Embryonic facial prominence (tissue), 1 donor: ENCODE data around the gene URGCP.
A peak's percentile ranks its signal among the peaks of the same experiment; 100 is the strongest.
"Not testable (repeated sequence)": the region's sequence is repeated elsewhere in the genome, so short reads cannot be mapped to it uniquely, and the experiment has no call there.

Source experiments
- DNase-seq: peaks from one replicate; pipeline ENCODE4 v3.0.0-alpha.2; 2016; ENCODE audit errors: extremely low spot score

Gene URGCP

DNA sequence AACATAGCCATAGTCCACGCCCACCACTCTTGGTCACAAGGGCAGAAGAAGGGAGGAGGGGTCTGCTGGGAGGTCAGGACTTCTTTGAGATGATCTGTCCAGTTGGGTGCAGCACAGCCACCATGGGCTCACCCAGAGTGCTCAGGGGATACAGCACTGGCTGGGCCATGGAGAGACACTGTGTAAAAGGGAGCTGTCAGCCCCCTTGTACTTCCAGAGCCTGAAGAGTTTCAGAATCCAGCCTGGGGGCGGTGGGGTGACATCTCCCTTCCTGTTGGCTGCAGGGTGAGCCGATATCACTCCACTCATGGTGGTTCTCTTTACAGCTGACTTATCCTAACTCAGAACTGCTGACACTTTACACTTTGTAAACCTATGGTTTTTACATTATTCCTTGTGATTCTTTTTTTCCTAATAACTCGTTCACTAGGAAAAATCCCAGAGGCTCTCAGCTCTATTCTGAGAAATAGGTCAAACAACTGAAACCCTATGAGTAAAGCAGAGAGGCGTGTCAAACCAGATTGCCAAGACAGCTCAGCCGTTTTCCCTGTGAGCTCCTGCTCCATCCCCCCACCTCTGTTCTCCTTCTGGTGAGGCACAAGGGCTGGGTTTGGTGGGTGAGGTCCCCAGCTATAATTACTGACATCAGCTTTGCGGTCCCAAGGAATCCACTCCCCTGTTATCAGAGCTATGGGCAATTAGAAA is 33.8 kb downstream of the URGCP start:
- DNase-seq = no peak

GRCh38 chr7:43871064-43871463 is 35.3 kb downstream of the URGCP start:
- DNase-seq = no peak

GRCh38 chr7:43870316-43870715 is 36.1 kb downstream of the URGCP start:
- no peak for DNase-seq

DNA sequence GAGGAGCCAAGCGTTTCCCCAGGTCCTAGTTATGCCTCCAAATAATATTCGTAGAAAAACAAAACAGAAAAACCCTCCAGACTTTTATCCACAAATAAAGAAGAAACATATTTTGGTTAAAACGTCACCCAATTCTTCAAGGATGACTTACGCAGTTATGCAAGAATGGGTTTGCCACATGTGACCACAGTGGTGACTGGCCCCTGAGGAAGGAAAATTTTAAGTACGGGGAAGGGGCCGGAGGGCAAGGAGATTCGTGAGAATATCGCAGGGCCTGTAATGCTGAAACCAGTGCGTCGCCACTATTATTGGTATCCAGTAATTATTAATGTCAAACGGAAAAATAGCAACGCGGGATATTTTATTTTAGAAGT is 36.5 kb downstream of the URGCP start:
- DNase-seq = peak; percentile 39

- DNase-seq = peak; percentile 94
Measured at GRCh38 chr7:43869006-43869866, 37.2 kb downstream of the URGCP start, which contains the start of gene MRPS24. MRPS24 (minus strand) TSS chr7:43869517; CDS start chr7:43869495, 22 bp downstream.

GRCh38 chr7:43868681-43869005 is 37.8 kb downstream of the URGCP start:
- DNase-seq = no peak

DNA sequence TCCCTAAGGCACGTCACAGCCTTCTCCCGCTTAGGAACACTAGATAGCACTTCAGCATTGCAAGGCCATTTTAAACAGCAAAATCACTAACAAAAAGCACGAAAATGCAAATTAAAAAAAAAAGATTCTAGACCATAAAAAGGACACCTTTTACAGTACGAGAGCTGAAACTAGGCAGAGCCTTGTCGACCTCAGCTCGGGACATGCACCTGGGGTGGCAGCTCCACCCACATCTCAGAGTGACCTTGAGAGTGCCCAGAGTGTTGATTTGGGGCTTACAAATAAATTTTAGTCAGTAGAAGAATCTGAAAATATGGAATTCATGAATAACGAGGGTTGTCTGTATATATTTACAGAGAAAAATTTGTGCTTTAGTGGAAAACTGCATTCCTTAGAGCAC is 38.2 kb downstream of the URGCP start:
- DNase-seq = no peak

GRCh38 chr7:43865277-43865676 is 41.1 kb downstream of the URGCP start:
- DNase-seq = no peak

DNA sequence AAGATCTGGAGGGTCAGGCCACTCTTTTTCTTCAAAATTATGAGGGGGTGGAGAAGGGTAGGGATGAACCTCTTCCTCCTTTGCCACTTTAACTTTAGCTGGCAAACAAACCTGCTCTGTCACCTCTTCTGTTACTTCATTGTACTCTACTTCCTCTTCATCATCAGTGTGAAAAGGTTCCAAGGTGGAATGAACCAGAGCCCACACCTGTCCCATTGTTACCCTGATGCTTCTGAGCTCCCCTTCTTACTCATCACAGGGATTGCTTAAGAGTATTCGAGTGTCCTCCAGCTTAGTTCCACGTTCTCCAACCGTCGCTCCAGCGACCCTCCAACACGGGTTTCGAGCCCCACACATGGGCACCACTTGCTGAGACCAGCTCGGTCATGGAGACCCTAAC is 42.3 kb downstream of the URGCP start:
- DNase-seq = no peak

DNA sequence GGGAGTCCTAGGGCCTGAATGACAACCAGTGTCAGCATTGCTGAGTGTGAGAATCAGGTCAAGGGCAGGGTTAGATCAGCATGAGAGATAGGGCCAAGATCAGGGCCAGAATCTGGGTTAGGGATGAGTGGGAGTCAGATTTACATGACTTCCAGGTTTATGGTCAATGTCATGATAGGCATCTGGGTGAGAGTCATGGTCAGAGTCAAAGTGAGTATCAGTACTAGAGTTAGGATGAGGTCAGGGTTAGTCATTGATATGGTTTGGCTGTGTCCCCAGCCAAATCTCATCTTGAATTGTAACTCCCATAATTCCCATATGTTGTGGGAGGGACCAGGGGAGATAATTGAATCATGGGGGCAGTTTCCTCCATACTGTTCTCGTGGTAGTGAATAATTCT is 49.4 kb downstream of the URGCP start:
- DNase-seq = no peak

DNA sequence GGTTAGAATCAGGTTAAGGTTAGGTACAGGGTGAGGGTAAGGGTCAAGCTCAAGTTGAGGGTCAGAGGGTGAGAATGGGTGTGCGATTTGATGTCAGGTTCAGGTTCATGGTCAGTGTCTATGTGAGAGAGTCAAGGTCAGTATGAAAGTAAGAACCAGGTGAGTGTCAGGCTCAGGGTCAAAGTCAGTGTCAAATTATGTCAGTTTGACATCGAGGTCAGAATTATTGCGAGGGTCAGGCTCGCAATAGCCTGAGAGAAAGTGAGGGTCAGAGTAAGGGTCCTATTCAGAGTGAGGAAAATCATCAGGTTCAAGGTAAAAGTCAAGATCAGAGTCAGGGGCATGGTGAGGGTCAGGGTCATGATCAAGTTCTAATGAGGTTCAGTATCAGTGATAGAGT is 50.1 kb downstream of the URGCP start:
- no peak for DNase-seq

DNA sequence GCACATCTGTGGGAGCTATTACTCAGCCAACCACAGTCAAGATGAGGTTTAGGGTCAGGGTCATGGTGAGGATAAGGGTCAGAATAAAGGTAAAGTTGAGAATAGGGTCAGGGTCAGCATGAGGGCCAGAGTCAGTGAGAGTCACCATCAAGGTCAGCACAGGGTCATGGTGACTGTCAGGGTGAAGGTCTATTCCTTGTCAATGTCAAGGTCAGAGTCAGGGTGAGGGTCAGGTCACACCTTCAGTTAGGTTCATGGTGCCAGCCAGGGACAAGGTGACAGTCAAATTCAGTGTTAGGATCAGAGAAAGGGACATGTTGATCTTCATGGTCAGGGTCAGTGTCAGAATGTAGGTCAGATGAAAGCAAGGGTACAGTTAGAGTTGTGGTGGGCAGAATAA is 51.2 kb downstream of the URGCP start:
- DNase-seq = no peak

DNA sequence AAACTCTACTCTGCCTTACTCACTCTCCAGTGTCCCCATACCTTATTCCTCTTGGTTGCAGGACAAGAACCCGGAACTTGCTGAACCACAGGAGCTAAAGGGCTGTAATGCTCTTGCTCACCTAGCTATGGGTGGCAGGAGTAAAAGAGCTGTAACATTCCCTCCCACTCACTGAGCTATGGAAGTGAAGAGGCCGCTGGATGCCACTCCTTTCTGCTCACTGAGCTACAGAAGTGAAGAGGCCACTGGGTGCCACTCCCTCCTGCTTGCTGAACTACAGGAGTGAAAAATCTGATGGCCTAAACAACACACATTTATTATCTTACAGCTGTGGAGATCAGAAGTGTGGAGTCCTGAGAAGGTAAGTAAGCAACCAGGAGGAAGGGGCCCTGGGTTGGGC is 54.6 kb downstream of the URGCP start:
- DNase-seq = no peak

DNA sequence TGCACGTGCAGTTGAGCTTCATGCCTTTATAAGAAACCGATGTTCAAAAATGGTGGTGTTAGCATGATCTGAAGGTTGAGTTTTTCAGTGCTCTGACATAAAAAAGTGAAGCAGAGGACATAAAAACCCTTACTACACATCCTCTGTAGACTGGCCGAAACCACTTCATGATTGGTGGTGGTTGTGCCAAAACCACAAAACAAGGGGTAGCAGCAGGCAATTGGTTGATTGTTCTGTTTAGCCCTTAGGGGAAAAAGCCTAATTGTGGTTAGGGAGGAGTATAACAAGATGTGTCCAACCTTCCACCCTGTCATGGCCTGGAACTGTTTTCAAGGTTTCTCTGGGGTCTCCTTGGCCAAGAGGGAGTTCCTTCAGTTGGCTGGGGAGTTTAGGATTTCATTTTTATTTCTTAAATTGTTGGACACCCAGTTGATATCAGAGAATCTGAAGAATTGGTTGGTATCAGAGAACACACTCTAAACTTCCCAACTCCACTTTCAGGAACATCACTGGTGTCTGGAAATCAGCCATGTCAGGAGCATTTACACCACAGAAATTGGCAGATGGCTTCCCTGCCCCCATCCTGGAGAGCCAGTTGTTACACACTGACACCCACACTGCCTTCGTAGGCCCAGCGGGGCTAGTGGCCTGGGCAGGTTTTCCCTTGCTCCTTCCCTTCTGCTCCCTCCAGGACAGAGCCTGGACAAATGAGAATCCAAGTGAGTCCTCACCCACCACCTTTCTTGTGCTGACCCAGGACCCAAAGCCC is 55.9 kb downstream of the URGCP start:
- no peak for DNase-seq

DNA sequence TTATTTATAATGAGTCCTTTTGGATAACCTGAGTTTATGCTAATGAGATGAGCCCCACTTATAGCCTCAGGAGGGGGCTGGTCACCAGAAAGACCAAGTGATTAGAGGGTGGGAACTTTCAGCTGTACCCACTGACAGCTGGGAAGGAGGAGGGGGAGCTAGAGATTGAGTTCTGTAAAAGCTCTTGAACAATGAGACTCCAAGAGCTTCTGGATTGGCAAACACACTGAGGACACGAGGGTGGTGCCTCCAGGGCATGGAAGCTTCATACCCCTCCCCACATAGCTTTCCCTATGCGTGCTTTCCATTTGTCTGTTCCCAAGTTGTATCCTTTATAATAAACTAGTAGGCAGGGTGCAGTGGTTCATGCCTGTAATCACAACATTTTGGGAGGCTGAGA is 57.3 kb downstream of the URGCP start:
- DNase-seq = no peak

DNA sequence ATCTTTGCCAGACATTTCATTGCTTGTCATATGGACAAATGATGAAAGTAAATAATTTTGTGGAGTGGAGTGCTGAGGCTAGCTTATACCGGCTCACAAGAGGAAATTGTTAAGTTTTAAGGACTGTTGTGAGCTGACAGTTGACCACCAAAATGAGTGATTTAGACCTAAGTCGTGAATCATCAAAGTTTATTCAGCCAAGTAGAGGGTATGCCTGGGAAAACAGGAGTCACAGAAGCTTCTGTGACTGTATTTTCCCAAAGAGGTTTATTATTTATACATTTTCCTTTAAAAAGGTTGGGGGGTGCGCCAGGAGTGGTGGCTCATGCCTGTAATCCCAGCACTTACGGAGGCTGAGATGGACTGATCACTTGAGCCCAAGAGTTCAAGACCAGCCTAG is 58.9 kb downstream of the URGCP start:
- no peak for DNase-seq

- no peak for DNase-seq
Measured at GRCh38 chr7:43844662-43845061, 61.7 kb downstream of the URGCP start.

DNA sequence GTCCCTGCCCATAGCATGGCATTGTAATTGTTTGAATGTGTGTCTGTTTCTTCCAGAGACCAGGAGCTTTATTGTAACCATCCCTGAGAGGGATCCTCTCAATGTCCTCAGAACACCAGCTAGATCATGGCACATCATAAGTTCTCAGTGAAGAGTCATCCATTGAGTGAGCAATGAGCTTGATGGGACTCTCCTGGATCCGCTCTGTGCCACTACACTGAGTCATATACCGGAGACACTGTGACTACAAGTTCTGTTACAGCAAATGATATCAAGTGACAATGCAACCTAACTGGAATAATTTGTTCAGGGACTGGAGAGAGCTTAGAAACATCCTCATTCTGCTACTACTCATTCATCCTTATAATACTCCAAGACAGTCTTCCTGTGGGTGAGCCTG is 62.1 kb downstream of the URGCP start:
- DNase-seq = no peak

GRCh38 chr7:43843296-43843695 is 63.1 kb downstream of the URGCP start:
- no peak for DNase-seq

DNA sequence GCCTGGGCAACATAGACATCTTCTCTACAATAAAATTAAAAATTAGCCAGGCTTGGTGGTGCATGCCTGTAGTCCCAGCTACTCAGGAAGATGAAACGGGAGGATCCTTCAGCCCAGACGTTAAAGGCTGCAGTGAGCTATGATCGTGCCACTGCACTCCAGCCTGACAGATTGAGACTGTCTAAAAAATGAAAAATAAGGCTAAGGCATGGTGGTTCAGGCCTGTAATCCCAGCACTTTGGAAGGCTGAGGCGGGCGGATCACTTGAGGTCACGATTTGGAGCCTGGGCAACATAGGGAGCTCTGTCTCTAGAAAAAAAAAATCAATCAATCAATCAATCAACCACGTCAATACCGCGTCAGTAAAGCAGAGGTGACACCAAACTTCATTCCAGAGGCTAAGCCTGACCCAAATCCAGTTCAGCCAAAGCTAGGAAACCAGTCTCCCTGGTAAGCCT is 68.2 kb downstream of the URGCP start:
- no peak for DNase-seq

DNA sequence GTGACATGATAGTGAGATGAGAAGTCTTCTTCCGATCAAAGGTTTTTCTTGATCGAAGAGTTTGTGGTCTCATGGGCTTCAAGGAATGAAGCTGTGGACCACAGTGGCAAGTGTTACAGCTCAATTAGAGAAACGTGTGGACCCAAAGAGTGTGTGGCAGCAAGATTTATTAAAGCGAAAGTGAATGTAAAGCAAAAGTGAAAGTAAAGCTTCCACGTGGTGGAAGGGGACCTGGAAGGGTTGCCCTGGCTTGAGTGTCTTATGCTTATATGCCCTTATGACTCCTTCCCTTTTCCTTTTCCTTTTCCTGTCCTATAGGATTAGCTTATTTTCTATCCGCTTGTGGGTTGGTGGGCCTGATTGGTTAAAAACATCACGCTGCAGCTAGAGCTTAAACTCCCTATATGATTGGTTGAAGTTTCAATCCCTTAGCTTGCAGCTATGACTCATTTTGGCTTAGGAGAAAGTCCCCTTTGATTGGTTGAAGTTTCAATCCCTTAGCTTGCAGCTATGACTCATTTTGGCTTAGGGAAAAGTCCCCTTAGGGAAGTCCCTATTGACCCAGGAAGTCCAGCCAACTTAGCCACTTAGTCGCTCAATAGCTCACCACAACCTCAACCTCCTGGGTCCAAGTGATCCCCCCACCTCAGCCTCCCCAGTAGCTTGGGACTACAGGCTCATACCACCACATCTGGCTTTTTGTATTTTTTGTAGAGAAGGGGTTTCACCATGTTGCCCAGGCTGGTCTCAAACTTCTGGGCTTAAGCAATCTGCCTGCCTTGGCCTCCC is 71.7 kb downstream of the URGCP start:
- DNase-seq = no peak

DNA sequence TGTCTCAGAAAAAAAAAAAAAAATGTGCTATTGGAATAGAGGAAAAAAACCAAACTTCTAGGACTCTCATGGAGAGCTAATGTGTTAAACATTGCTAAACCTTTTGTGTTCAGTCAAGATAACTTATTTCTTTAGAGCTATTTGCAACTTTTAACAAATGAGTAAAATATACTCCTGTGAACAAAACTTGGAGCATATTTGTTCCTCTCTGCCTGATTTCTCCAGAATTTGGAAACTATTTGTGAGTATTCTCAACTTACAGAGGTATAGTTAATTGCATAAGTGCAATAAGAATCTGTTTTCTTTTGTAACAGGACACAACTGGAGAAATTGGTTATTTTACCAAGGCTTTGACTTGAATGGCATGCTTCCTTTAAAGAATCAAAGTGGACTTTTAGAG is 75.5 kb downstream of the URGCP start:
- DNase-seq = not testable (repeated sequence)
